ENCODE measurements around the gene SNX32.

Gene SNX32

GRCh38 chr11:65870706-65871681, 37.2 kb downstream of the SNX32 start:
- H3K27ac ChIP-seq (ENCODE audit: extremely low read depth, low read depth, low read length): no peak overlapping the region
- TF ChIP-seq ZNF501 (tag by site-specific recombination; IDR thresholded peaks at IDR 0.05) (no peak), ZNF600 (tag by site-specific recombination; IDR thresholded peaks at IDR 0.05) (0 out of 2 replicates have a peak, but pooled peaks have one; percentile 33), ZNF169 (tag by site-specific recombination; IDR thresholded peaks at IDR 0.05) (no peak), ZNF416 (tag by site-specific recombination; IDR thresholded peaks at IDR 0.05) (no peak), ZIC2 (tag by site-specific recombination; IDR thresholded peaks at IDR 0.05) (peak; percentile 84), ZXDB (tag by site-specific recombination; IDR thresholded peaks at IDR 0.05) (no peak), ZNF580 (tag by site-specific recombination; IDR thresholded peaks at IDR 0.05) (no peak), YY2 (tag by site-specific recombination; IDR thresholded peaks at IDR 0.05) (no peak), ZNF391 (tag by site-specific recombination; IDR thresholded peaks at IDR 0.05; ENCODE audit: borderline replicate concordance, low read depth) (no peak), HOXA7 (CRISPR knock-in tag; IDR thresholded peaks at IDR 0.05; ENCODE audit: borderline replicate concordance) (no peak), ZNF785 (tag by site-specific recombination; IDR thresholded peaks at IDR 0.05) (no peak), BCL11A (tag by site-specific recombination; IDR thresholded peaks at IDR 0.05; ENCODE audit: low read depth) (no peak), ZNF341 (tag by site-specific recombination; IDR thresholded peaks at IDR 0.05; ENCODE audit: low read depth) (peak; percentile 65), ZNF221 (tag by site-specific recombination; IDR thresholded peaks at IDR 0.05; ENCODE audit: borderline replicate concordance) (no peak), SCRT2 (tag by site-specific recombination; IDR thresholded peaks at IDR 0.05) (peak; percentile 70; the same call in 1 of the 2 replicates), ZNF324 (tag by site-specific recombination; IDR thresholded peaks at IDR 0.05) (no peak), ZNF558 (tag by site-specific recombination; IDR thresholded peaks at IDR 0.05) (no peak), ZNF292 (tag by site-specific recombination; IDR thresholded peaks at IDR 0.05; ENCODE audit: borderline replicate concordance, low read depth) (no peak), ZNF211 (tag by site-specific recombination; IDR thresholded peaks at IDR 0.05; ENCODE audit: low read depth) (no peak), ZBTB8A (tag by site-specific recombination; IDR thresholded peaks at IDR 0.05) (no peak), ZBTB44 (tag by site-specific recombination; IDR thresholded peaks at IDR 0.05) (no peak)

GRCh38 chr11:65871811-65872548, 38.2 kb downstream of the SNX32 start:
- ChIA-PET CTCF (interaction anchor here (0.6 to 4.2 kb wide), 7 partner anchors 12 to 271 kb away, joined by 3 to 37 read pairs (median 4); partner anchors contain the start of genes FIBP and MUS81), POLR2A (interaction anchor here (0.6 to 6.6 kb wide), 7 partner anchors 9 to 122 kb away, joined by 3 to 111 read pairs (median 4); partner anchors contain the start of genes CCDC85B, CFL1, MUS81 and SNX32)
- no peak overlapping the region for H3K4me3 ChIP-seq (ENCODE audit: low read depth, low read length)
- no peak overlapping the region for H3K27ac ChIP-seq (ENCODE audit: extremely low read depth, low read depth, low read length)
- peaks cover 0 to 13% of the 10 kb centered on the region in 2 experiments; a peak in 1 of 3 replicates for H3K36me3 ChIP-seq (ENCODE audit: control insufficient read depth in 2 of 2, insufficient read depth in 1 of 2, low read length in 2 of 2)
- H3K4me1 ChIP-seq (ENCODE audit: control insufficient read depth, insufficient read depth, low read length): no peaks in the 10 kb centered on the region
- H3K9me3 ChIP-seq (ENCODE audit: control insufficient read depth, insufficient read depth, low read depth, low read length): no peaks in the 10 kb centered on the region
- TF ChIP-seq SALL2 (tag by site-specific recombination; IDR thresholded peaks at IDR 0.05; ENCODE audit: borderline replicate concordance) (no peak), ZNF792 (tag by site-specific recombination; IDR thresholded peaks at IDR 0.05) (no peak), FEZF1 (tag by site-specific recombination; IDR thresholded peaks at IDR 0.05) (no peak), ZNF302 (tag by site-specific recombination; IDR thresholded peaks at IDR 0.05; ENCODE audit: low read depth) (no peak), ZNF548 (tag by site-specific recombination; IDR thresholded peaks at IDR 0.05) (no peak), ZSCAN30 (tag by site-specific recombination; IDR thresholded peaks at IDR 0.05) (no peak), INSM2 (tag by site-specific recombination; IDR thresholded peaks at IDR 0.05) (no peak), ZNF791 (tag by site-specific recombination; IDR thresholded peaks at IDR 0.05) (no peak), ZNF610 (tag by site-specific recombination; IDR thresholded peaks at IDR 0.05; ENCODE audit: borderline replicate concordance) (no peak), ZNF658 (tag by site-specific recombination; IDR thresholded peaks at IDR 0.05) (no peak), ZFP69B (tag by site-specific recombination; IDR thresholded peaks at IDR 0.05) (no peak)

More at GRCh38 chr11:65870706-65871681, 37.2 kb downstream of the SNX32 start:
- ChIA-PET POLR2A (interaction anchor here (0.6 to 6.6 kb wide), 11 partner anchors 10 to 123 kb away, joined by 3 to 111 read pairs (median 4); partner anchors contain the start of genes CCDC85B, CFL1, FIBP and FOSL1), CTCF (interaction anchor here (0.7 to 4.2 kb wide), 5 partner anchors 11 to 54 kb away, joined by 3 to 37 read pairs (median 4); partner anchors contain the start of genes FIBP and MUS81)
- Histone ChIP-seq H3K4me1 (ENCODE audit: control insufficient read depth, insufficient read depth, low read length) (no peaks in the 10 kb centered on the region), H3K4me3 (ENCODE audit: low read depth, low read length) (no peak overlapping the region), H3K36me3 (ENCODE audit: control insufficient read depth in 2 of 2, insufficient read depth in 1 of 2, low read length in 2 of 2) (peaks cover 0 to 21% of the 10 kb centered on the region in 2 experiments; a peak in 1 of 3 replicates), H3K9me3 (ENCODE audit: control insufficient read depth, insufficient read depth, low read depth, low read length) (no peaks in the 10 kb centered on the region)

All from HEK293 (cell line).